Measurements from ENCODE around the gene SOBP. TPM values are rescaled to one million over a fixed set of nuclear protein-coding genes. Genes with fewer than 3 reads are reported as not detected.

The SOBP gene
- total and polyA plus RNA-seq, 2 donors (not counting 1 experiment from before 2014, with no cell fraction given) = 2.7 to 6.3 TPM

DNA sequence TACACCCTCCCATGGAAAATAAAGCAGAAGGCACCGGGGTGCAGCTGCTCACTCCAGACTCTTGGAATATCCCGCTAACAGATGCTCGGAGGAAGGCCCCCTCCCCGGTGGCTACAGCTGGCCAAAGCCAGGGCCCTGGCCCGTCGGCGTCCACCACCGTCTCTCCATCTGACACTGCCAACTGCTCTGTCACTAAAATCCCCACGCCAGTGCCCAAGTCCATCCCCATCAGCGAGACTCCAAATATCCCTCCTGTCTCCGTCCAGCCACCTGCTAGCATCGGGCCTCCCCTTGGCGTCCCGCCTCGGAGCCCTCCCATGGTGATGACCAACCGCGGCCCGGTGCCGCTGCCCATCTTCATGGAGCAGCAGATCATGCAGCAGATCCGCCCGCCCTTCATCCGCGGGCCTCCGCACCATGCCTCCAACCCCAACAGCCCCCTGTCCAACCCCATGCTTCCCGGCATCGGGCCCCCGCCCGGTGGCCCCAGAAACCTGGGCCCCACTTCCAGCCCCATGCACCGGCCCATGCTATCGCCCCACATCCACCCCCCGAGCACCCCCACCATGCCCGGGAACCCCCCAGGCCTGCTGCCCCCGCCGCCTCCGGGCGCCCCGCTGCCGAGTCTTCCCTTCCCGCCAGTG is 143.9 kb downstream of the SOBP start:
- TF ChIP-seq EZH2 (IDR thresholded peaks at IDR 0.05; ENCODE audit: low read length, missing control alignments) = no peak
- TF ChIP-seq, protein P1, sequence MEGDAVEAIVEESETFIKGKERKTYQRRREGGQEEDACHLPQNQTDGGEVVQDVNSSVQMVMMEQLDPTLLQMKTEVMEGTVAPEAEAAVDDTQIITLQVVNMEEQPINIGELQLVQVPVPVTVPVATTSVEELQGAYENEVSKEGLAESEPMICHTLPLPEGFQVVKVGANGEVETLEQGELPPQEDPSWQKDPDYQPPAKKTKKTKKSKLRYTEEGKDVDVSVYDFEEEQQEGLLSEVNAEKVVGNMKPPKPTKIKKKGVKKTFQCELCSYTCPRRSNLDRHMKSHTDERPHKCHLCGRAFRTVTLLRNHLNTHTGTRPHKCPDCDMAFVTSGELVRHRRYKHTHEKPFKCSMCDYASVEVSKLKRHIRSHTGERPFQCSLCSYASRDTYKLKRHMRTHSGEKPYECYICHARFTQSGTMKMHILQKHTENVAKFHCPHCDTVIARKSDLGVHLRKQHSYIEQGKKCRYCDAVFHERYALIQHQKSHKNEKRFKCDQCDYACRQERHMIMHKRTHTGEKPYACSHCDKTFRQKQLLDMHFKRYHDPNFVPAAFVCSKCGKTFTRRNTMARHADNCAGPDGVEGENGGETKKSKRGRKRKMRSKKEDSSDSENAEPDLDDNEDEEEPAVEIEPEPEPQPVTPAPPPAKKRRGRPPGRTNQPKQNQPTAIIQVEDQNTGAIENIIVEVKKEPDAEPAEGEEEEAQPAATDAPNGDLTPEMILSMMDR (conservative IDR thresholded peaks at IDR 0.05 in 1 of 2, IDR thresholded peaks at IDR 0.05 in 1 of 2; ENCODE audit: low read depth in 1 of 2, low read length in 2 of 2) = no peak
- Histone ChIP-seq H3K9ac (ENCODE audit: insufficient read depth, low read length) (no peak overlapping the region), H3K79me2 (ENCODE audit: control insufficient read depth, insufficient read depth, low read length) (no peaks in the 10 kb centered on the region), H3K9me3 (ENCODE audit: control insufficient read depth, insufficient read depth, low read depth, low read length) (no peaks in the 10 kb centered on the region), H3K4me3 (replicated peaks in 1 of 4; ENCODE audit: control extremely low read depth in 1 of 4, insufficient read depth in 1 of 4, low read depth in 3 of 4, low read length in 4 of 4) (no peak overlapping the region), H3K27ac (ENCODE audit: insufficient read depth, low read length) (no peak overlapping the region), H3K4me2 (ENCODE audit: extremely low read depth, insufficient read depth, low read length) (no peak overlapping the region), H2AFZ (ENCODE audit: low read length) (no peak overlapping the region), H3K27me3 (ENCODE audit: control insufficient read depth, insufficient read depth, low read length) (no peaks in the 10 kb centered on the region), H3K4me1 (ENCODE audit: control insufficient read depth, extremely low read depth, insufficient read depth, low read length) (no peaks in the 10 kb centered on the region), H3K36me3 (ENCODE audit: control insufficient read depth, insufficient read depth, low read length) (peaks cover 4% of the 10 kb centered on the region), H4K20me1 (ENCODE audit: control insufficient read depth, extremely low read depth, insufficient read depth, low read length) (no peaks in the 10 kb centered on the region)
- no peak for DNase-seq (ENCODE audit: low read depth in 2 of 2)

DNA sequence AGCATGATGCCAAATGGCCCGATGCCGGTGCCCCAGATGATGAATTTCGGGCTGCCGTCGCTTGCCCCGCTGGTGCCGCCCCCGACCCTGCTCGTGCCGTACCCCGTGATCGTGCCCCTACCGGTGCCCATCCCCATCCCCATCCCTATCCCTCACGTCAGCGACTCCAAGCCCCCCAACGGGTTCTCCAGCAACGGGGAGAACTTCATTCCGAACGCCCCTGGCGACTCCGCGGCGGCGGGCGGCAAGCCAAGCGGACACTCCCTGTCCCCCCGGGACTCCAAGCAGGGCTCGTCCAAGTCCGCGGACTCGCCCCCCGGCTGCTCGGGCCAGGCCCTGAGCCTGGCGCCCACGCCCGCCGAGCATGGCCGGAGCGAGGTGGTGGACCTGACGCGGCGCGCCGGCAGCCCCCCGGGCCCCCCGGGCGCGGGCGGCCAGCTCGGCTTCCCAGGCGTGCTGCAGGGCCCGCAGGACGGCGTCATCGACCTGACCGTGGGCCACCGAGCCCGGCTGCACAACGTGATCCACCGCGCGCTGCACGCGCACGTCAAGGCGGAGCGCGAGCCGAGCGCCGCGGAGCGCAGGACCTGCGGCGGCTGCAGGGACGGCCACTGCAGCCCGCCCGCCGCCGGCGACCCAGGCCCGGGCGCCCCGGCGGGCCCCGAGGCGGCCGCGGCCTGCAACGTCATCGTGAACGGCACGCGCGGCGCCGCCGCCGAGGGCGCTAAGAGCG is 144.6 kb downstream of the SOBP start:
- no peak overlapping the region for H3K9ac ChIP-seq (ENCODE audit: insufficient read depth, low read length)
- DNase-seq (ENCODE audit: low read depth in 2 of 2) = peak in 1 of 2 donors; percentile 24
- no peaks in the 10 kb centered on the region for H3K79me2 ChIP-seq (ENCODE audit: control insufficient read depth, insufficient read depth, low read length)
- H2AFZ ChIP-seq (ENCODE audit: low read length) = no peak overlapping the region
- no peak overlapping the region for H3K4me3 ChIP-seq (replicated peaks in 1 of 4; ENCODE audit: control extremely low read depth in 1 of 4, insufficient read depth in 1 of 4, low read depth in 3 of 4, low read length in 4 of 4)
- no peaks in the 10 kb centered on the region for H3K27me3 ChIP-seq (ENCODE audit: control insufficient read depth, insufficient read depth, low read length)
- H3K27ac ChIP-seq (ENCODE audit: insufficient read depth, low read length) = no peak overlapping the region
- TF ChIP-seq, protein P1 (conservative IDR thresholded peaks at IDR 0.05 in 1 of 2, IDR thresholded peaks at IDR 0.05 in 1 of 2; ENCODE audit: low read depth in 1 of 2, low read length in 2 of 2) = no peak
- no peak for TF ChIP-seq EZH2 (IDR thresholded peaks at IDR 0.05; ENCODE audit: low read length, missing control alignments)
- H3K36me3 ChIP-seq (ENCODE audit: control insufficient read depth, insufficient read depth, low read length) = peaks cover 4% of the 10 kb centered on the region
- H3K9me3 ChIP-seq (ENCODE audit: control insufficient read depth, insufficient read depth, low read depth, low read length) = no peaks in the 10 kb centered on the region
- H3K4me2 ChIP-seq (ENCODE audit: extremely low read depth, insufficient read depth, low read length) = no peak overlapping the region
- no peaks in the 10 kb centered on the region for H4K20me1 ChIP-seq (ENCODE audit: control insufficient read depth, extremely low read depth, insufficient read depth, low read length)
- no peaks in the 10 kb centered on the region for H3K4me1 ChIP-seq (ENCODE audit: control insufficient read depth, extremely low read depth, insufficient read depth, low read length)

DNA sequence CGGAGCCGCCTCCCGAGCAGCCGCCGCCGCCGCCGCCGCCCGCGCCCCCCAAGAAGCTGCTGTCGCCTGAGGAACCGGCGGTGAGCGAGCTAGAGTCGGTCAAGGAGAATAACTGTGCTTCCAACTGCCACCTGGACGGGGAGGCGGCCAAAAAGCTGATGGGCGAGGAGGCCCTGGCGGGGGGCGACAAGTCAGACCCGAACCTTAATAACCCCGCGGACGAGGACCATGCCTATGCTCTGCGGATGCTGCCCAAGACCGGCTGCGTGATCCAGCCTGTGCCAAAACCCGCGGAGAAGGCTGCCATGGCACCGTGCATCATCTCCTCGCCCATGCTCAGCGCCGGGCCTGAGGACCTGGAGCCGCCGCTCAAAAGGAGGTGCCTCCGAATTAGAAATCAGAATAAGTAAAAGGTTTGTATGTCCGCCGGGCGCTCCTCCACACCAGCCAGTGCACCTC is 145.2 kb downstream of the SOBP start:
- no peak for DNase-seq (ENCODE audit: low read depth in 2 of 2)
- Histone ChIP-seq H3K79me2 (ENCODE audit: control insufficient read depth, insufficient read depth, low read length) (no peaks in the 10 kb centered on the region), H3K9me3 (ENCODE audit: control insufficient read depth, insufficient read depth, low read depth, low read length) (no peaks in the 10 kb centered on the region), H3K4me1 (ENCODE audit: control insufficient read depth, extremely low read depth, insufficient read depth, low read length) (no peaks in the 10 kb centered on the region), H3K4me3 (replicated peaks in 1 of 4; ENCODE audit: control extremely low read depth in 1 of 4, insufficient read depth in 1 of 4, low read depth in 3 of 4, low read length in 4 of 4) (no peak overlapping the region), H3K9ac (ENCODE audit: insufficient read depth, low read length) (no peak overlapping the region), H3K4me2 (ENCODE audit: extremely low read depth, insufficient read depth, low read length) (no peak overlapping the region), H3K36me3 (ENCODE audit: control insufficient read depth, insufficient read depth, low read length) (peaks cover 4% of the 10 kb centered on the region), H3K27me3 (ENCODE audit: control insufficient read depth, insufficient read depth, low read length) (no peaks in the 10 kb centered on the region), H3K27ac (ENCODE audit: insufficient read depth, low read length) (no peak overlapping the region), H2AFZ (ENCODE audit: low read length) (no peak overlapping the region), H4K20me1 (ENCODE audit: control insufficient read depth, extremely low read depth, insufficient read depth, low read length) (no peaks in the 10 kb centered on the region)
- TF ChIP-seq, protein P1 (conservative IDR thresholded peaks at IDR 0.05 in 1 of 2, IDR thresholded peaks at IDR 0.05 in 1 of 2; ENCODE audit: low read depth in 1 of 2, low read length in 2 of 2) = no peak
- no peak for TF ChIP-seq EZH2 (IDR thresholded peaks at IDR 0.05; ENCODE audit: low read length, missing control alignments)
